ENCODE data around the gene HIRA.

- TF ChIP-seq CTCF (conservative IDR thresholded peaks at IDR 0.05; ENCODE audit: low read depth in 2 of 2): no peak
- no peak for TF ChIP-seq EZH2 (IDR thresholded peaks at IDR 0.05; ENCODE audit: low read depth, unreplicated experiment)
- no peak for TF ChIP-seq POLR2AphosphoS5 (IDR thresholded peaks at IDR 0.05; ENCODE audit: low read depth)
- TF ChIP-seq, protein P1, sequence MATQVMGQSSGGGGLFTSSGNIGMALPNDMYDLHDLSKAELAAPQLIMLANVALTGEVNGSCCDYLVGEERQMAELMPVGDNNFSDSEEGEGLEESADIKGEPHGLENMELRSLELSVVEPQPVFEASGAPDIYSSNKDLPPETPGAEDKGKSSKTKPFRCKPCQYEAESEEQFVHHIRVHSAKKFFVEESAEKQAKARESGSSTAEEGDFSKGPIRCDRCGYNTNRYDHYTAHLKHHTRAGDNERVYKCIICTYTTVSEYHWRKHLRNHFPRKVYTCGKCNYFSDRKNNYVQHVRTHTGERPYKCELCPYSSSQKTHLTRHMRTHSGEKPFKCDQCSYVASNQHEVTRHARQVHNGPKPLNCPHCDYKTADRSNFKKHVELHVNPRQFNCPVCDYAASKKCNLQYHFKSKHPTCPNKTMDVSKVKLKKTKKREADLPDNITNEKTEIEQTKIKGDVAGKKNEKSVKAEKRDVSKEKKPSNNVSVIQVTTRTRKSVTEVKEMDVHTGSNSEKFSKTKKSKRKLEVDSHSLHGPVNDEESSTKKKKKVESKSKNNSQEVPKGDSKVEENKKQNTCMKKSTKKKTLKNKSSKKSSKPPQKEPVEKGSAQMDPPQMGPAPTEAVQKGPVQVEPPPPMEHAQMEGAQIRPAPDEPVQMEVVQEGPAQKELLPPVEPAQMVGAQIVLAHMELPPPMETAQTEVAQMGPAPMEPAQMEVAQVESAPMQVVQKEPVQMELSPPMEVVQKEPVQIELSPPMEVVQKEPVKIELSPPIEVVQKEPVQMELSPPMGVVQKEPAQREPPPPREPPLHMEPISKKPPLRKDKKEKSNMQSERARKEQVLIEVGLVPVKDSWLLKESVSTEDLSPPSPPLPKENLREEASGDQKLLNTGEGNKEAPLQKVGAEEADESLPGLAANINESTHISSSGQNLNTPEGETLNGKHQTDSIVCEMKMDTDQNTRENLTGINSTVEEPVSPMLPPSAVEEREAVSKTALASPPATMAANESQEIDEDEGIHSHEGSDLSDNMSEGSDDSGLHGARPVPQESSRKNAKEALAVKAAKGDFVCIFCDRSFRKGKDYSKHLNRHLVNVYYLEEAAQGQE (IDR thresholded peaks at IDR 0.05; ENCODE audit: unreplicated experiment): no peak
- TF ChIP-seq STAT1 (IDR thresholded peaks at IDR 0.05; ENCODE audit: unreplicated experiment): no peak
- TF ChIP-seq, protein P2, sequence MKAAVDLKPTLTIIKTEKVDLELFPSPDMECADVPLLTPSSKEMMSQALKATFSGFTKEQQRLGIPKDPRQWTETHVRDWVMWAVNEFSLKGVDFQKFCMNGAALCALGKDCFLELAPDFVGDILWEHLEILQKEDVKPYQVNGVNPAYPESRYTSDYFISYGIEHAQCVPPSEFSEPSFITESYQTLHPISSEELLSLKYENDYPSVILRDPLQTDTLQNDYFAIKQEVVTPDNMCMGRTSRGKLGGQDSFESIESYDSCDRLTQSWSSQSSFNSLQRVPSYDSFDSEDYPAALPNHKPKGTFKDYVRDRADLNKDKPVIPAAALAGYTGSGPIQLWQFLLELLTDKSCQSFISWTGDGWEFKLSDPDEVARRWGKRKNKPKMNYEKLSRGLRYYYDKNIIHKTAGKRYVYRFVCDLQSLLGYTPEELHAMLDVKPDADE (IDR thresholded peaks at IDR 0.05): no peak
These were observed 33.4 kb upstream of the HIRA start for GRCh38 chr22:19464975-19465374.
